Thyroid gland (tissue), 4 donors: ENCODE measurements around the gene KANSL2. TPM values are rescaled to one million over a fixed set of nuclear protein-coding genes. Genes with fewer than 3 reads are reported as not detected.
"Not testable (repeated sequence)": the region's sequence is repeated elsewhere in the genome, so short reads cannot be mapped to it uniquely, and the experiment has no call there.

Experiments used
- DNase-seq, 2 donors: peaks; one replicate each; pipeline ENCODE4 v3.0.0-alpha.2; 2019
- H3K27ac ChIP-seq, 3 donors: fragments of 200-600 bp; sonication (generic); 1 replicate in 2 of 3; 2 replicates in 1 of 3; pipeline ENCODE4 v1.5.1; 2016 to 2019; ENCODE audit warnings: mild to moderate bottlenecking in 1 of 3, moderate library complexity in 1 of 3
- H3K27me3 ChIP-seq: fragments of 200-600 bp; sonication (generic); one replicate; pipeline ENCODE4 v1.5.1; 2019
- H3K36me3 ChIP-seq, 2 donors: fragments of 200-600 bp; sonication (generic); one replicate each; pipeline ENCODE4 v1.5.1; 2016 to 2019
- H3K4me1 ChIP-seq, 2 donors: fragments of 200-600 bp; sonication (generic); one replicate each; pipeline ENCODE4 v1.5.1; 2017 to 2019
- H3K4me3 ChIP-seq, 3 donors: fragments of 200-600 bp; sonication (generic); replicated peaks in 1 of 3; 1 replicate in 2 of 3; 2 replicates in 1 of 3; pipeline ENCODE4 v1.5.1; 2016; ENCODE audit warnings: mild to moderate bottlenecking in 1 of 3
- H3K9me3 ChIP-seq: fragments of 200-600 bp; sonication (generic); one replicate; pipeline ENCODE4 v1.5.1; 2017
- CTCF ChIP-seq, 6 experiments: fragments of 200-600 bp in 3 of 6; fragments of 450-650 bp in 3 of 6; sonication (generic) in 3 of 6; IDR thresholded peaks; one replicate each; pipeline ENCODE4 v1.5.1; 2016 to 2019; ENCODE audit warnings: antibody characterized with exemption in 6 of 6, mild to moderate bottlenecking in 2 of 6, inconsistent platforms in 1 of 6, moderate library complexity in 1 of 6
- POLR2A ChIP-seq, 2 donors: fragments of 450-650 bp; IDR thresholded peaks; one replicate each; pipeline ENCODE4 v1.6.1; 2017; ENCODE audit warnings: antibody characterized with exemption in 2 of 2, mild to moderate bottlenecking in 2 of 2, moderate library complexity in 1 of 2
- WGBS, 2 donors: methylation state at CpG; one replicate each; pipeline ENCODE4 v1.1.5; 2017; 5-methylcytosine and 5-hydroxymethylcytosine counted together
- intact Hi-C: fragments of 100-400 bp; cut with DNase I; formaldehyde crosslinking; loops from one replicate; pipeline ENCODE4 v1.15.1; 2023
- total RNA-seq, 4 donors: library from RNA; depleted of rRNA; stranded (reverse); fragments of >200 nt; gene quantifications; one replicate each; pipeline ENCODE4 v1.2.3, GENCODE V29; 2016

Gene KANSL2
- total RNA-seq, 4 donors from 2014 or later = 31.8 to 64.7 (median 45.4) TPM

- Histone ChIP-seq H3K4me3 (no peak overlapping the region), H3K4me1 (no peaks in the 10 kb centered on the region), H3K36me3 (no peaks in the 10 kb centered on the region), H3K27ac (no peak overlapping the region), H3K9me3 (no peaks in the 10 kb centered on the region), H3K27me3 (no peaks in the 10 kb centered on the region)
- intact Hi-C loops = no loop called here
- TF ChIP-seq CTCF (IDR thresholded peaks at IDR 0.05) (no peak), POLR2A (IDR thresholded peaks at IDR 0.05) (no peak)
- DNase-seq = no peak
- WGBS, 2 donors = 90 to 96% methylated on average over 2 of the region's 2 CpGs
Measured at GRCh38 chr12:48643011-48643410, 39.0 kb downstream of the KANSL2 start.

- H3K27me3 ChIP-seq, H3K36me3 ChIP-seq, intact Hi-C loops, H3K9me3 ChIP-seq, H3K4me1 ChIP-seq, H3K4me3 ChIP-seq, H3K27ac ChIP-seq, DNase-seq: not testable (repeated sequence)
- 93 to 97% methylated on average over 16 to 19 of the region's 54 CpGs for WGBS, 2 donors
Measured at GRCh38 chr12:48641752-48642555, 40.1 kb downstream of the KANSL2 start.

- 86 to 93% methylated on average over 3 of the region's 3 CpGs for WGBS, 2 donors
- Histone ChIP-seq H3K27me3 (no peaks in the 10 kb centered on the region), H3K9me3 (no peaks in the 10 kb centered on the region), H3K4me1 (no peaks in the 10 kb centered on the region), H3K36me3 (no peaks in the 10 kb centered on the region), H3K4me3 (no peak overlapping the region), H3K27ac (no peak overlapping the region)
- intact Hi-C loops = no loop called here
- no peak for TF ChIP-seq CTCF (IDR thresholded peaks at IDR 0.05)
- no peak for TF ChIP-seq POLR2A (IDR thresholded peaks at IDR 0.05)
- DNase-seq = no peak
Measured at GRCh38 chr12:48640854-48641253, 41.2 kb downstream of the KANSL2 start.

GRCh38 chr12:48640428-48640827, 41.6 kb downstream of the KANSL2 start:
- intact Hi-C loops = no loop called here
- Histone ChIP-seq H3K27ac (no peak overlapping the region), H3K36me3 (no peaks in the 10 kb centered on the region), H3K4me3 (no peak overlapping the region), H3K9me3 (no peaks in the 10 kb centered on the region), H3K4me1 (no peaks in the 10 kb centered on the region), H3K27me3 (no peaks in the 10 kb centered on the region)
- DNase-seq = no peak
- TF ChIP-seq POLR2A (IDR thresholded peaks at IDR 0.05) (no peak), CTCF (IDR thresholded peaks at IDR 0.05) (no peak)

GRCh38 chr12:48631071-48631470, 51.0 kb downstream of the KANSL2 start:
- WGBS, 2 donors = 29 to 32% methylated on average over 1 of the region's 1 CpG
- H3K9me3 ChIP-seq = no peaks in the 10 kb centered on the region
- H3K4me3 ChIP-seq = no peak overlapping the region
- TF ChIP-seq CTCF (IDR thresholded peaks at IDR 0.05) = no peak
- no peak for TF ChIP-seq POLR2A (IDR thresholded peaks at IDR 0.05)
- no peak overlapping the region for H3K27ac ChIP-seq
- intact Hi-C loops = no loop called here
- H3K27me3 ChIP-seq = no peaks in the 10 kb centered on the region
- H3K4me1 ChIP-seq = no peaks in the 10 kb centered on the region
- no peak for DNase-seq
- H3K36me3 ChIP-seq = no peaks in the 10 kb centered on the region
